RPMI7951 (cell line): ENCODE results near the gene PCSK7. TPM values are rescaled to one million over a fixed set of nuclear protein-coding genes. Genes with fewer than 3 reads are reported as not detected.
"Not testable (repeated sequence)": the region's sequence is repeated elsewhere in the genome, so short reads cannot be mapped to it uniquely, and the experiment has no call there.

ENCODE experiments used
- DNase-seq: peaks from one replicate; pipeline ENCODE4 v3.0.0-alpha.2; 2012; ENCODE audit warnings: low read depth
- total RNA-seq: library from RNA; depleted of rRNA; stranded (reverse); fragments of >200 nt; shearing (Covaris generic); gene quantifications from 2 replicates; pipeline ENCODE4 v1.2.3, GENCODE V29; 2014

The PCSK7 gene
- total RNA-seq, 1 experiment from 2014 or later: 31.4 TPM

DNA sequence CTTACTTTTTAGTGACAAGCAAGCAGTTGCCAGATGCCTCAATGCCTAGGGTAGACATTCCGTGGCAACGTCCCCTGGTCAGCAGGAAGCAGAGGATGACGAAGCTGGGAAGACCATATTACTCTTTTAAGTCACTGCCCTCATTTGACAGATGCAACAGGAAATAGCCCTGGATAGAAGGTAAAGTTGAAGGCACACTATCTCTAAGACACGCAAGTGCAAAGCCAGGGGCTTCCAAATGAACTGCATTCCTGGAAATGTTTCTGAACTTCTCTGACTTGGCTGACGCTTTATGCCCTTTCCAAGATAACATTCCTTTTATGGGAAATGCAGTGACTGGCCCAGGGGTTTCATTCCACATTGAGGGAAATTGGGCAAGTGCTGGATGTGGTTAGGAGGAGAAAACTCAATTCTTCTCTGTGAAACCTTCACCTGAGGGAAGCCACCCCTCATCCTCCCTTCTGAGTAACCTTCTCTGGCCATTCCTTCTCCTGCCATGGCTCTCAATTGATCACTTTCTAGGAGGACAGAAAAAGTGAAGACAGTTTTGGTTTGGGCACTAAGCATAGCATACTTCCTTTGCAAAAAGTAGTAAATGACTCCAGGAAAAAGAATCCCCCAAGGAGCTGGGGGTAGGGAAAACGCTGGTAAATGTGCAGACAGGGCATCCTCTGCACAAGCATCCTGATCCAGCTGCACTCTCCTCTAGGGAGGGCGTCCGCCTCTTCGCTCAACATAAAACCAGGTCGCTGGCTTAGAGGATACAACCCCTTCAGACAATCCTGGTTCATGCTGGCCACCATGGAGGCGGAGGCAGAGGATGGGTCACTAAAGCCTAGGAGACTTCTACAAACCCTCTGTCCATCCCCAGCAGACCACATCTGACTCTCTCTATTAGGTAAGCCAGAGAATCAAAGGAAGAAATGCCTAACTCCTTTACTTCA, 14.5 kb downstream of the PCSK7 start:
- DNase-seq: no peak

GRCh38 chr11:117214404-117215110, 17.3 kb downstream of the PCSK7 start:
- DNase-seq: no peak

- DNase-seq: no peak
Observed at GRCh38 chr11:117212697-117213355, 19.0 kb downstream of the PCSK7 start.

GRCh38 chr11:117210620-117211019, 21.3 kb downstream of the PCSK7 start:
- DNase-seq: no peak

DNA sequence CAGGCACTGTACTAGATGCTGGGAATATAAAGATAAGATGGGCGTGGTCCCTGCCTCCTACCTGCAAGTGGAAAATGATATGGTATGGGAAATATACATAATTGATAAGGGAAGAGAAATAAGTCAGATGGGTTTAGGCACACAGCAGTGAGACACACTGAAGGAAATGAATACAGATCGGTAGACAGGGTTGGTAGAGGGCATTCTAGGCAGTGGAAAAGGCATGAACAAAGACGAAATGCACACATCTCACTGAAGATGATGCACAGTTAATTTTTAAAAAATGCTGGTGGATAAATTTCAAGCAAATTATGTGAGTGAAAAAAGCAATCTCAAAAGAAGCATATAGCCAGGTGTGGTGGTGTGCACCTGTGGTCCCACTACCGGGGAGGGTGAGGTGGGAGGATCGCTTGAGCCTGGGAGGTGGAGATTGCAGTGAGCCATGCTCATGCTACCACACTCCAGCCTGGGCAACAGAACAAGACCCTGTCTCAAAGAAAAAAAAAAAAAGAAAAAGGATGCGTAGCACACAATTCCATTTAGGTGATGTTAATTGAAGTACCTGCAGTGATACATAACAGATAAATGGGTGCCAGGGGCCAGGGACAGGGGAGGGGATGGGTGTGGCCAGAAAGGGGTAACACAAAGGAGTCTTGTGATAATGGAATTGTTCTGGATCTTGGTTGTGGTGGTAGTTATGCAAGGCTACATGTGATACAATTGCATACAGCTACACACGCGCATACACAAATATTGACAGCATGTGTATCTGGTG, 22.3 kb downstream of the PCSK7 start:
- DNase-seq: not testable (repeated sequence)

GRCh38 chr11:117208710-117209109, 23.2 kb downstream of the PCSK7 start:
- DNase-seq: not testable (repeated sequence)

GRCh38 chr11:117207481-117207880, 24.4 kb downstream of the PCSK7 start:
- DNase-seq: not testable (repeated sequence)

DNA sequence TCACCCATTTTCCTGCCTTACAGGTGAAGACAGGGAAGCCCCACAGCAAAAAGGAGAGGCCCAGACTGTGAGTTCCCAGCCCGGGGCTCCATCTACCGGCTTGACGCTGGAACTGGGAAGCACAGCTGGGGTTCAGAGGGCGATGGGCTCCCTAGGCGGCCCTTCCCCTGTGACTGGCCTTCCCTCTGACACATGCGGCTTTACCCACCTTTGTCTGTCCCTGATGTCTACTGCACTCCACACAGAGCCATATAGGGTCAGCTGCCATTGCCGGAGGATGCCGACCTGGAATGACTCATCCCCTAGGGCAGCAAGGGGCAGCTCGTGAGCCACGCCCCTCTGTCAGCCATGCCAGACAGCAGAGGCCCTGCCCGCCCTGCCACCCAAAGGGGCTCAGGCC, 25.0 kb downstream of the PCSK7 start:
- not testable (repeated sequence) for DNase-seq

- DNase-seq: not testable (repeated sequence)
Observed at GRCh38 chr11:117206111-117206510, 25.8 kb downstream of the PCSK7 start.

DNA sequence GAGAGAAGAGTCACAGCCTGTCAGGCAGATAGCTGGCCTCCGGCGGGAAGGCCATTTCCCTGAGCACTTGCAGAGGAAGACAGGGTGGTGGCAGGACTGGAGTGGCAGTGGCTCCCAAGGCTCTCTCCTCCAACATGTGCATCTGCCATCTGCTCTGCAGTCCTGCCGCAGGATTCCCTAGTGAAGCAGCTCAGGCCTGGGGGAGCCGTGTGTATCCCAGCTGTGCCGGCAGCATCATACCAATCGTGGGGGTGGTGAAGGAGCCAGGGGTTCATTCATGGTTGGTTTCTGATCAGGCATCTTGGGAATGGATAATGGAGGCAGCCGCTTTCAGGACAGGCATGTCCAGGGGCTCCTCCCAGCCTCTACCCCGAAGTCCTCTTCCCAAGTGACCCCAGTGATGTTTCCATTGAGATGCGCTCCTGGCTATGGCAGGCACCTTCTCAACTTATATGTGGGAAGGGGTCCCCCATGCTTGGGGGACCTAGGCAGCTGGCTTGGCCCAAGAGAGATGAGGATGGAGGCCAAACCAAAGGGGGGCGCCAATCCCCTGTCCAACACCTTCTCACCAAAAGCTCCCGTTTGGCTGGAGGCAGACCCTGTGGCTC, 26.6 kb downstream of the PCSK7 start:
- DNase-seq: no peak

DNA sequence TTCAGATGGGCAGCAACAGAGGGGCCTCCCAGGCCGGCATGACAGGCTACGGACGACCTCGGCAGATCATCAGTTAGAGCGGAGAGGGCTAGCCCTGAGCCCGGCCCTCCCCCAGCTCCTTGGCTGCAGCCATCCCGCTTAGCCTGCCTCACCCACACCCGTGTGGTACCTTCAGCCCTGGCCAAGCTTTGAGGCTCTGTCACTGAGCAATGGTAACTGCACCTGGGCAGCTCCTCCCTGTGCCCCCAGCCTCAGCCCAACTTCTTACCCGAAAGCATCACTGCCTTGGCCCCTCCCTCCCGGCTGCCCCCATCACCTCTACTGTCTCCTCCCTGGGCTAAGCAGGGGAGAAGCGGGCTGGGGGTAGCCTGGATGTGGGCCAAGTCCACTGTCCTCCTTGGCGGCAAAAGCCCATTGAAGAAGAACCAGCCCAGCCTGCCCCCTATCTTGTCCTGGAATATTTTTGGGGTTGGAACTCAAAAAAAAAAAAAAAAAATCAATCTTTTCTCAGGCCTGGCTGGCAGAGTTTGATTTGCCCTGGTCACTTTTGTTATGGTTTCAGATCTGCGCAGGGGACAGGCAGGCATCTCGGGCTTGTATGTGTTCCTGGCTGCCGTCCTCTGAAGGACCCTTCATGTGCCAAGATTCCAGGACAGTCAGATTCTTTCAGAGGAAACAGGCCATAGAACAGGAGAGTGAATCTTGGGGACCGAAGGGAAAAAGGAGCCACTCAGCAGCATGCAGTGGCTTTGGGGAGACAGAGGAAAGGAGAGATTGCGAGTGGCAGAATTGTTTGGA, 27.4 kb downstream of the PCSK7 start:
- no peak for DNase-seq

DNA sequence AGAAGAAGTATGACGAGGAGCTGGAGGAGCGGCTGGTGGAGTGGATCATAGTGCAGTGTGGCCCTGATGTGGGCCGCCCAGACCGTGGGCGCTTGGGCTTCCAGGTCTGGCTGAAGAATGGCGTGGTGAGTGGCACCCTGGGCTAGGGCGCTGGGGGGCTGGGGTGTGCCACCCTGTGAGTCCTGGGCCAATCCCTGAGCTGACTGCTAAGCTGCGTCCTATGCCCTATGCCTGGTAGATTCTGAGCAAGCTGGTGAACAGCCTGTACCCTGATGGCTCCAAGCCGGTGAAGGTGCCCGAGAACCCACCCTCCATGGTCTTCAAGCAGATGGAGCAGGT, 28.8 kb downstream of the PCSK7 start:
- no peak for DNase-seq

- no peak for DNase-seq
Observed at GRCh38 chr11:117202386-117203068, 29.3 kb downstream of the PCSK7 start.

GRCh38 chr11:117201658-117202305, 30.1 kb downstream of the PCSK7 start:
- no peak for DNase-seq

DNA sequence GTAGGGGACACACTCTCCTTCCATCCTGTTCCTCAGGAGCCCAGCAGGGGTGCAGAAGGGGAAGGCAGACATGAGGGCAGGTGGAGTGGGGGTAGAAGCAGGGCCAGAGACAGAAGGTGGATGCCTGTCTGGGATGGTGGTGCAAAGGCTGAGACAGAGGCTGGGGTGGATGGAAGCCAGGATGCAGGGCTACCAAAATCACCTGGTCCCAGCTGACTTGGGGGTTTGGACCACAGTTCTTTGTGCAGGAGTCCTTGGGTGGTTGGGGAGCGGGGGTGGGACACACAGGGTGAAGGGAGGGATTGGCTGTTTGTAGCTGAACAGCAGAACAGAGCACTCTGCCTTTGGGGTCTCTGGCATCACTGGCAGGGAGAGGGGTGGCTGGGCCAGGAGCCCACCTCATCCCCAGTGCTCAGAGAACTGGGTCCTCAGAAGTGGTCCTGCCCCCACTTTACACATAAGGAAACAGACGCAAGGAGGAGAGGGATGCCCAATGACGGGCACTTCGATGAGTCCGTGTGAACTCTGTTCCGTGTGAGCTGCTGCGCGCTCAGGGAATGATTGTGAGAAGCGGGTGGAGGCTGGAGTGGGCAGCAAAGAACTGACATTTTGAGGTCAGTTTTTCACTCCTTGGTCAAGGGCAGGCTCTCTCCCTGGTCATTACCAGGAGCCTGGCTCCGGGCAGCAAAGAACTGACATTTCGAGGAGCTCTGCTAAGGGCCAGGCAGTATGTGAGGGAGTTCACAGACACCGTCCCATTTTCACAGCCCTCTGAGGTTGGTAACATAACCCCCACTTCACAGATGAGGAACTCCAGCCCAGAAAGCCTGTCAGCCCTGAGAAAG, 30.8 kb downstream of the PCSK7 start:
- DNase-seq: no peak

DNA sequence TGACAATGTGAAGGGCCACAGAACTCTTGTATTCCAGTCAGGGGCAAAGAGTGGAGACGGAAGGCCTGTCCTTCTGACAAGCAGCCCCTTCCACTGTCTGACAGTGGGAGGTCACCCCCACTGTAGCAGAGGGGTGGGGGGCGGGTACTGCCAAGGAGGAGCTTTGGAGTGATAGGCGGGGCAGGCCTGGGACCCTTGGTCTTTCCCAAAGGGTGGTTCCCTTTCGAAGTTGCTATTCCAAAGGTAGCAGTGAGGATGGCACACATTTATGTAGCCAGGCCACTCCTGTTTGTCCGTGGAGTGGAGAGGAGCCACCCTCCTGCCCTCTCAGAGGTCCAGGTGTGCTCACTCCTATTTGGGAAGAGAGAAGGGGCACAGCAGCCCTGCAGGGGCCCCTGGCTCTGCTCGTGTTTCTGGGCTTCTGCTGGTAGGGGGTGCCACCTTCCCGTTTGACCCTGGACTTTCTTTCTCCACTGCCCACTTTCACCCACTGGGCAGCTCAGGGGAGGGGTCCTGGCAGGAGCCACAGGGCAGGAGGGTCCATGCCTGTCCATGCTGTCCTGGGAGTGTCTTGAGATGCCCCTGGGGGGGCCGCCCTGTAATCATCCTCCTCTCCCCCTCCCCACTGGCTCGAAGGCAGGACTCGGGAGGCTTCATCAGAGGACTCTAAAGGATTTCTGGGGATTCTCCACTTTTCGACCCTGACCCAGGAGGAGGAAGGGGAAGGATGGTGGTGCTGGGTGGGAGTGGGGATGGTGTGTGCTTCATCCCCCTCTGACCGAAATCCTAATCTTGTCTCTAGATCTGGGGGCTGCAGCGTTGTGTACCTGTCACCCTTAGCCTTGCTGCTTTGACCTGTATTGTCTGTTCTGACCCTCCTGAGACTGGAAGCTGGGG, 31.7 kb downstream of the PCSK7 start:
- DNase-seq: no peak
